GM12892 (cell line): Measurements from ENCODE around the gene MBD5.

ENCODE experiments used
- POLR2A ChIP-seq: IDR thresholded peaks from 2 replicates; pipeline ENCODE4 v1.6.1; 2011; ENCODE audit warnings: low read depth, low read length, control low read depth
- POLR2AphosphoS5 ChIP-seq: IDR thresholded peaks from 2 replicates; pipeline ENCODE4 v1.6.1; 2011; ENCODE audit warnings: low read depth, low read length, control low read depth
- TAF1 ChIP-seq: IDR thresholded peaks from 2 replicates; pipeline ENCODE4 v1.6.1; 2011; ENCODE audit warnings: low read depth, mild to moderate bottlenecking, control low read depth, low read length, borderline replicate concordance

DNA sequence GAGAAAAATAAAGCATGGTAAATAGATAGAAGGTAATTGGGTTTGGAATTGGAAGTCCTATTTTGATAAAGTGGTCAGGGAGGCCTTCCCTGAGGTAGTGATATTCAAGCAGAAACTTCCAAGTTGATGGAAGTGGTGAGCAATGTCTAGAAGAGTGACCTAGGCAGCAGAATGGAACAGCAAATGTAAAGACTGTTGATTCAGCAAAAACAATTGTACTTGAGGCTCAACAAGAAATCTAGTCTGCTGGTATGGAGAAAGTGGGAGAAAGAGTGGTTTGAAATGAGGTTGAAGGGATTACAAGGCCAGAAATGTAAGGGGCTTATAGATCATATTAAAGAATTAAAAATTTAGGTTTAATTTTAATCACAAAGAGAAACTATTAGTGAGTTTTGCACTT is 181.3 kb downstream of the MBD5 start:
- TF ChIP-seq POLR2A = no peak
- no peak for TF ChIP-seq POLR2AphosphoS5
- no peak for TF ChIP-seq TAF1
